RWPE1 (cell line): Measurements from ENCODE around the gene SAMHD1.

Experiments used
- CTCF ChIA-PET: fragments of 350-600 bp; sonication (Branson Sonifier 250); formaldehyde crosslinking; extraction: SDS; loops from one replicate; lab custom pipeline; 2021; lab: Yijun Ruan, JAX
- POLR2A ChIA-PET: fragments of 400-600 bp; formaldehyde crosslinking; extraction: SDS; loops from one replicate; lab custom pipeline; 2020; ENCODE audit warnings: antibody characterized with exemption; ENCODE audit not compliant: low non-redundant PET; lab: Yijun Ruan, JAX
- DNase-seq: peaks from one replicate; pipeline ENCODE4 v3.0.0; 2012; ENCODE audit warnings: low spot score
- H3K27ac ChIP-seq: fragments of 450-650 bp; 2 replicates; pipeline ENCODE4 v1.5.1; 2017
- CTCF ChIP-seq: fragments of 450-650 bp; conservative IDR thresholded peaks from 2 replicates; pipeline ENCODE4 v1.5.1; 2017; ENCODE audit warnings: low read depth, mild to moderate bottlenecking

SAMHD1 gene

GRCh38 chr20:36866681-36867495 is 84.6 kb downstream of the SAMHD1 start:
- H3K27ac ChIP-seq = peak overlapping the region; percentile 14
- TF ChIP-seq CTCF = no peak
- POLR2A ChIA-PET = no interaction called here
- DNase-seq = no peak
- CTCF ChIA-PET = interaction anchor here (0.5 to 1.0 kb wide), 5 partner anchors 9 to 180 kb away, joined by 3 to 6 read pairs (median 4); partner anchors contain the start of gene TLDC2

GRCh38 chr20:36866164-36866563 is 85.3 kb downstream of the SAMHD1 start:
- peak overlapping the region; percentile 14 for H3K27ac ChIP-seq
- no peak for DNase-seq
- ChIA-PET POLR2A (no interaction called here), CTCF (interaction anchor here (0.6 kb wide), 1 partner anchor 179 kb away, joined by 3 read pairs; no protein-coding TSS in a partner anchor)
- TF ChIP-seq CTCF = no peak

- ChIA-PET CTCF (interaction anchor here (1.8 kb wide), 1 partner anchor 74 kb away, joined by 9 read pairs; no protein-coding TSS in a partner anchor), POLR2A (no interaction called here)
- no peak for DNase-seq
- no peak for TF ChIP-seq CTCF
- peak overlapping the region; percentile 14 for H3K27ac ChIP-seq
These were observed 85.7 kb downstream of the SAMHD1 start for GRCh38 chr20:36865861-36866149.

- ChIA-PET POLR2A (no interaction called here), CTCF (interaction anchor here (0.5 to 2.3 kb wide), 4 partner anchors 21 to 291 kb away, joined by 3 to 9 read pairs (median 5); no protein-coding TSS in a partner anchor)
- peak overlapping the region; percentile 99 for H3K27ac ChIP-seq
- TF ChIP-seq CTCF = no peak
- no peak for DNase-seq
These were observed 86.2 kb downstream of the SAMHD1 start for GRCh38 chr20:36865076-36865860.

GRCh38 chr20:36862857-36863668 is 88.4 kb downstream of the SAMHD1 start:
- peak overlapping the region; percentile 99 for H3K27ac ChIP-seq
- ChIA-PET CTCF (interaction anchor here (0.5 to 2.9 kb wide), 28 partner anchors 7 to 726 kb away, joined by 3 to 16 read pairs (median 4); partner anchors contain the start of genes TGIF2 and TLDC2), POLR2A (interaction anchor here (0.6 to 1.1 kb wide), 4 partner anchors 27 to 472 kb away, joined by 3 to 6 read pairs (median 5); no protein-coding TSS in a partner anchor)
- no peak for TF ChIP-seq CTCF
- no peak for DNase-seq
